NCI-H774 (cell line): Measurements from ENCODE around the gene FAM221B.

ENCODE experiments used
- DNase-seq: peaks from one replicate; lab custom pipeline; 2025; lab: John Stamatoyannopoulos, UW

FAM221B gene

GRCh38 chr9:35791297-35791921, 37.1 kb downstream of the FAM221B start, which contains the start of gene NPR2:
Gene NPR2 (plus strand): TSS chr9:35791591. CDS start chr9:35792409, 818 bp downstream.
- no peak for DNase-seq

DNA sequence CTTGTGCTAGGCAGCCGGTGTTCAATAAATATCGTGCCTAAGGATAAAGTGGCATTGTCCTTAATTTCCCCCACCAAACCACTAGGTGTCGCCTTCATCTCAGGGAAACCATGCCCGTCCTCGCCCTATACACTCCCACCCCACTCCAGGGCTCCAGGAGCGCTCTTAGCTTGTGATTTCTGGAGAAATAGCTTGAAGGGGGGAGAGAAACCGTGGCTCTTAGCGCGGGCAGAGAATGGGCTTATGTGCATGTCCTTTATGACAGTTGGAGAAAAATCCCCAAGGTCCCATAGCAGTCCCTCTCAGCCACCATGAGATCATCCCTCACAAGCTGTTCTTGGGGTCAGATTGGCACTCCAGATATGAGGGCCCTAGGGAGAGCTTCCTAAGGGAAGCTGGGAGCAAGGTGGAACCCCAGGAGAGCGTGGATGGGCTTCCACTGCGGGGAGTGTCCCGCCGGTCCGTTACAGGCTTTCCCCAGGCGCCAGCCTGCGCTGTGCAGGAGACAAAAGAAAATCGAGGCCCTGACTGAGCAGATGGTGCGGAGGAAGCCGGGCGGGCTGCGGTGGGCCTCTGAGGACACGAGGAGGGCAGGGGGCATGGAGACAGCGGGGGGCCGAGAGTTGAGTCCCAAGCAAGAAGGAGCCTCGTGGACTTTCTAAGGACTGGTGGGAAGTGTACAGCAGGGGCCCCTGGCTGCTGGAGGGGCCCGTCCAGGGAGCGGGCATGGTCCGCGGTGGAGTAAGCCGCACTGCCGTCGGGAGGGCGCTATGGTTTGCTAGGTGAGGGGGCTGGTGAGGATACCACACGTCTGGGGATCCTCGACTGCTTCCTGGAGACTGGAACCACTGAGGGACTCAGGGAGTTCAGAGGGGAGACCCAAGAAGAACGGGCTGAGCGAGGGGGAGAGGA, 37.9 kb downstream of the FAM221B start:
- peak; percentile 37 for DNase-seq

DNA sequence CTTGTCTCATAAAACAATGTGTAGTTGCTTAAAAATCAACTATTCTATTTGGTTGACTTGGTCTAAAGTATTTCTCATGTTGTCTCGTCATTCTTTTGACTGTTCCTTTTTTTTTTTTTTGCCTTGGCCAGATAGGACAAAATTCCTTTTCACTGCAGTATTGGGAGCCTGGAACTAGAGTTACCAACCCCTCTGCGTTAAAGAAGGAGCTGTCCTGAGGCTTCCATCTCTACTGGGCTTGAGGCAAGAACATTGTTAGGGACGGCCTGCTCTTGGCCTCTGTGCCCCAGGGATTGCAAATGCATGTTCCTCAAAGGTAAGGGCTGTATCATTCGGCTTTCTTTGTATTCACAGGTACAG, 38.5 kb downstream of the FAM221B start:
- no peak for DNase-seq

- no peak for DNase-seq
Observed at GRCh38 chr9:35789541-35789940, 39.0 kb downstream of the FAM221B start.

GRCh38 chr9:35783418-35783817, 45.1 kb downstream of the FAM221B start:
- no peak for DNase-seq

GRCh38 chr9:35781066-35781465, 47.5 kb downstream of the FAM221B start:
- no peak for DNase-seq

GRCh38 chr9:35778496-35778895, 50.0 kb downstream of the FAM221B start:
- DNase-seq: no peak

DNA sequence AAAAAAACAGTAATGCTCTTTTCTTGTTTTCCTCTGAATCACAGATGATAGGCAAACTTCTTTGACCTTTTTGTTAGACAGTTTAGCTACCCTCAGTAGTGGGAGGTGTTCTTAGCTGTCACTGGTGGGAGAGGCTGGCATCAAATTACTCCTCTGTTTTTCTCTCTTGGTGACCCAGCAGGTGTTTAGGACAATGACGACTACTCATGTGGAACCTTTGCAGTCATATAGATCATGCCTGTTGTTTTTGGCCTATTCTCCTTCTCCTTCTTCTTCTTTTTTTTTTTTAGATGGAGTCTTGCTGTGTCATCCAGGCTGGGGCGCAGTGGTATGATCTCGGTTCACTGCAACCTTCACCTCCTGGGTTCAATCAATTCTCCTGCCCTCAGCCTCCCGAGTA, 52.5 kb downstream of the FAM221B start:
- peak; percentile 50 for DNase-seq

GRCh38 chr9:35774907-35775635, 53.5 kb downstream of the FAM221B start:
- no peak for DNase-seq

GRCh38 chr9:35771943-35772342, 56.6 kb downstream of the FAM221B start:
- no peak for DNase-seq

GRCh38 chr9:35771534-35771933, 57.0 kb downstream of the FAM221B start:
- peak; percentile 51 for DNase-seq

DNA sequence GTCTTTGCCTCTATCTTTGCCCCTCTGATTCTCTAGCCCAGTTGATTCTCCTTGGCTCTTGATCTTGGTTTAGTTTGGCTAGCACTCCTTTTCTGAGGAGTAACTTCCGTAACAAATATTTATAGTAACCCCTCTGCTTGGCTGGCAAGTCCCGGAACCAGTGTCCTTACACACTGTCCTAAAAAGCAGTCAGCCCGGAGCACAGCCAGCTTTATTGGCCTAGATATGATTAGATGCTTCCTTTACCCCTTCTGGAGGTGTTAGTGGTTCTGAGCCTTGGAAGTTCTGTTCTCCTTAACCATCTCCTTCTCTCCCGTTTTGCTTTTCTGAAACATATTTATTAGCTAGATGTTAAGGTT, 57.5 kb downstream of the FAM221B start:
- DNase-seq: no peak

GRCh38 chr9:35769763-35770162, 58.8 kb downstream of the FAM221B start:
- DNase-seq: no peak

GRCh38 chr9:35767458-35767857, 61.1 kb downstream of the FAM221B start:
- DNase-seq: no peak

GRCh38 chr9:35766997-35767396, 61.5 kb downstream of the FAM221B start:
- no peak for DNase-seq
